H1 (cell line): Measurements from ENCODE around the gene POU2F1. TPM values are rescaled to one million over a fixed set of nuclear protein-coding genes. Genes with fewer than 3 reads are reported as not detected.

Experiments
- CTCF ChIA-PET: fragments of 300-600 bp; sonication (Branson Sonifier 250); formaldehyde crosslinking; loops from one replicate; lab custom pipeline; 2021; ENCODE audit not compliant: partially characterized antibody; lab: Charles Lee
- POLR2A ChIA-PET: fragments of 300-600 bp; sonication (Branson Sonifier 250); formaldehyde crosslinking; loops from one replicate; lab custom pipeline; 2021; ENCODE audit warnings: inconsistent platforms; ENCODE audit not compliant: partially characterized antibody; lab: Charles Lee
- DNase-seq, 2 experiments: peaks; one replicate each; pipeline versions ENCODE4 v3.0.0 to v3.0.0-alpha.2; 2010 to 2022; ENCODE audit warnings: low spot score in 2 of 2, low read depth in 1 of 2, mixed read lengths in 1 of 2
- FAIRE-seq: peaks from 2 replicates; lab custom pipeline; 2011; peaks lifted over from hg19 to GRCh38; lab: Jason Lieb, UNC
- H2AFZ ChIP-seq: 2 replicates; pipeline ENCODE4 v1.8.1; 2012; ENCODE audit warnings: low read length, inconsistent platforms
- H2AK5ac ChIP-seq: 2 replicates; pipeline ENCODE4 v1.6.1; 2013; ENCODE audit warnings: low read depth, low read length
- H2BK120ac ChIP-seq: replicated peaks from 2 replicates; pipeline ENCODE3; 2013; ENCODE audit warnings: low read depth, low read length, inconsistent platforms
- H2BK12ac ChIP-seq: 2 replicates; pipeline ENCODE4 v1.6.1; 2013; ENCODE audit warnings: low read depth, low read length
- H2BK15ac ChIP-seq: 2 replicates; pipeline ENCODE4 v1.6.1; 2013; ENCODE audit warnings: low read length
- H2BK20ac ChIP-seq: 2 replicates; pipeline ENCODE4 v1.6.1; 2013; ENCODE audit warnings: low read length
- H2BK5ac ChIP-seq: 2 replicates; pipeline ENCODE4 v1.6.1; 2013; ENCODE audit warnings: low read depth, low read length
- H3K14ac ChIP-seq: 2 replicates; pipeline ENCODE4 v1.6.1; 2013; ENCODE audit warnings: inconsistent platforms; ENCODE audit not compliant: insufficient read length
- H3K18ac ChIP-seq: 2 replicates; pipeline ENCODE4 v1.6.1; 2013; ENCODE audit warnings: low read length; ENCODE audit errors: extremely low read depth
- H3K23ac ChIP-seq: 2 replicates; pipeline ENCODE4 v1.6.1; 2013; ENCODE audit warnings: inconsistent platforms; ENCODE audit not compliant: insufficient read length
- H3K23me2 ChIP-seq: 2 replicates; pipeline ENCODE4 v1.6.1; 2013; ENCODE audit warnings: low read depth, low read length
- H3K27ac ChIP-seq: 2 replicates; pipeline ENCODE4 v1.6.1; 2011; ENCODE audit warnings: low read depth, low read length, inconsistent platforms
- H3K27me3 ChIP-seq, 4 experiments: replicated peaks in 1 of 4; 1 replicate in 1 of 4; 2 replicates in 3 of 4; pipeline versions ENCODE4 v1.6.1 to v1.8.1; 2011 to 2013; ENCODE audit warnings: low read length in 3 of 4, mild to moderate bottlenecking in 3 of 4, inconsistent platforms in 2 of 4, mixed read lengths in 2 of 4, moderate library complexity in 1 of 4; ENCODE audit not compliant: control insufficient read depth in 3 of 4, insufficient read depth in 3 of 4; ENCODE audit errors: extremely low read depth in 1 of 4
- H3K36me3 ChIP-seq, 4 experiments: 2 replicates each; pipeline versions ENCODE4 v1.6.1 to v1.8.1; 2011 to 2013; ENCODE audit warnings: mild to moderate bottlenecking in 4 of 4, low read length in 3 of 4, moderate library complexity in 2 of 4, control low read depth in 1 of 4, inconsistent platforms in 1 of 4; ENCODE audit not compliant: insufficient read depth in 4 of 4, control insufficient read depth in 2 of 4
- H3K4ac ChIP-seq: replicated peaks from 2 replicates; pipeline ENCODE3; 2013; ENCODE audit warnings: low read length, low read depth, mixed read lengths, inconsistent platforms; ENCODE audit not compliant: insufficient read length
- H3K4me1 ChIP-seq, 4 experiments: replicated peaks in 1 of 4; 1 replicate in 1 of 4; 2 replicates in 3 of 4; pipeline versions ENCODE4 v1.6.1 to v1.8.1; 2011 to 2013; ENCODE audit warnings: low read length in 3 of 4, inconsistent platforms in 2 of 4, mixed read lengths in 1 of 4; ENCODE audit not compliant: insufficient read depth in 4 of 4, control insufficient read depth in 3 of 4
- H3K4me2 ChIP-seq, 2 experiments: 2 replicates each; pipeline versions ENCODE4 v1.6.1 to v1.8.1; 2011 to 2013; ENCODE audit warnings: low read depth in 2 of 2, low read length in 2 of 2, control low read depth in 1 of 2, inconsistent platforms in 1 of 2, mild to moderate bottlenecking in 1 of 2; ENCODE audit not compliant: insufficient read depth in 1 of 2
- H3K4me3 ChIP-seq, 4 experiments: fragments of 200-600, 300-600 bp in 1 of 4; sonication (generic), shearing (Covaris generic), sonication (Bioruptor Twin) in 1 of 4; 2 replicates each; pipeline versions ENCODE4 v1.5.1 to v1.8.1; 2011 to 2016; ENCODE audit warnings: low read length in 4 of 4, low read depth in 3 of 4, control low read depth in 2 of 4, inconsistent platforms in 2 of 4, mild to moderate bottlenecking in 2 of 4, mixed read lengths in 1 of 4, moderate library complexity in 1 of 4; ENCODE audit not compliant: insufficient read depth in 2 of 4; ENCODE audit errors: extremely low read depth in 1 of 4
- H3K56ac ChIP-seq: replicated peaks from 2 replicates; pipeline ENCODE3; 2013; ENCODE audit warnings: low read depth, mild to moderate bottlenecking, mixed read lengths, low read length, inconsistent platforms; ENCODE audit not compliant: insufficient read length
- H3K79me1 ChIP-seq: 2 replicates; pipeline ENCODE4 v1.6.1; 2013; ENCODE audit warnings: low read depth, low read length, control low read depth
- H3K79me2 ChIP-seq, 2 experiments: 2 replicates each; pipeline versions ENCODE4 v1.6.1 to v1.8.1; 2012 to 2013; ENCODE audit warnings: low read length in 2 of 2, mild to moderate bottlenecking in 2 of 2, inconsistent platforms in 1 of 2; ENCODE audit not compliant: insufficient read depth in 2 of 2, control insufficient read depth in 1 of 2
- H3K9ac ChIP-seq, 4 experiments: replicated peaks in 1 of 4; 1 replicate in 1 of 4; 2 replicates in 3 of 4; pipeline versions ENCODE4 v1.6.1 to v1.8.1; 2011 to 2013; ENCODE audit warnings: low read depth in 3 of 4, low read length in 3 of 4, control low read depth in 2 of 4, mild to moderate bottlenecking in 2 of 4, moderate library complexity in 2 of 4, inconsistent platforms in 1 of 4; ENCODE audit errors: extremely low read depth in 1 of 4
- H3K9me3 ChIP-seq, 2 experiments: 2 replicates each; pipeline versions ENCODE4 v1.6.1 to v1.8.1; 2012 to 2013; ENCODE audit warnings: mild to moderate bottlenecking in 2 of 2, moderate library complexity in 2 of 2, control low read depth in 1 of 2, inconsistent platforms in 1 of 2, low read depth in 1 of 2, low read length in 1 of 2, mixed read lengths in 1 of 2; ENCODE audit not compliant: insufficient read depth in 2 of 2
- H4K20me1 ChIP-seq, 2 experiments: replicated peaks in 1 of 2; 2 replicates each; pipeline versions ENCODE3 to v1.8.1; 2011 to 2013; ENCODE audit warnings: inconsistent platforms in 2 of 2, low read length in 2 of 2, mild to moderate bottlenecking in 1 of 2; ENCODE audit not compliant: insufficient read depth in 2 of 2, control insufficient read depth in 1 of 2
- H4K5ac ChIP-seq: 2 replicates; pipeline ENCODE4 v1.6.1; 2013; ENCODE audit warnings: low read length, low read depth, mixed read lengths, inconsistent platforms; ENCODE audit not compliant: insufficient read length
- H4K8ac ChIP-seq: 2 replicates; pipeline ENCODE4 v1.8.0; 2013; ENCODE audit warnings: mild to moderate bottlenecking, moderate library complexity, low read length, inconsistent platforms; ENCODE audit not compliant: insufficient read depth; ENCODE audit errors: extremely low read depth
- H4K91ac ChIP-seq: replicated peaks from 2 replicates; pipeline ENCODE3; 2013; ENCODE audit warnings: low read length, mixed read lengths, inconsistent platforms; ENCODE audit not compliant: insufficient read length
- CEBPB ChIP-seq: IDR thresholded peaks from 2 replicates; pipeline ENCODE4 v1.6.1; 2012; ENCODE audit warnings: low read depth, low read length
- GTF2F1 ChIP-seq: IDR thresholded peaks from 2 replicates; pipeline ENCODE4 v1.6.1; 2012; ENCODE audit warnings: low read depth, low read length, improper control_type of control experiment, borderline replicate concordance
- KDM1A ChIP-seq: fragments of 200-600, 300-600 bp; sonication (generic); IDR thresholded peaks from 2 replicates; pipeline ENCODE4 v1.7.1; 2016; ENCODE audit warnings: mild to moderate bottlenecking, low read length, borderline replicate concordance
- MAFK ChIP-seq: IDR thresholded peaks from 2 replicates; pipeline ENCODE4 v1.6.1; 2012; ENCODE audit warnings: low read depth, mild to moderate bottlenecking, improper control_type of control experiment, low read length
- NANOG ChIP-seq: IDR thresholded peaks from 2 replicates; pipeline ENCODE4 v1.6.1; 2011; ENCODE audit warnings: low read length, low read depth, mild to moderate bottlenecking, inconsistent platforms; ENCODE audit not compliant: insufficient read depth, poor library complexity, severe bottlenecking
- SP1 ChIP-seq: IDR thresholded peaks from 2 replicates; pipeline ENCODE4 v1.6.1; 2011; ENCODE audit warnings: low read depth, low read length
- TEAD4 ChIP-seq: IDR thresholded peaks from 2 replicates; pipeline ENCODE4 v1.6.1; 2012; ENCODE audit warnings: low read depth, low read length, inconsistent platforms, mixed read lengths
- WGBS, 2 experiments: shearing (Covaris generic) in 1 of 2; methylation state at CpG; one replicate each; pipeline versions ENCODE4 v1.1.6 to v1.1.7; 2013 to 2015; ENCODE audit warnings: low lambda C conversion rate in 2 of 2, mixed read lengths in 2 of 2, inconsistent platforms in 1 of 2, low coverage in 1 of 2, missing lambda C conversion rate in 1 of 2; ENCODE audit not compliant: insufficient replicate concordance in 2 of 2, insufficient coverage in 1 of 2, insufficient read length in 1 of 2; ENCODE audit errors: extremely low coverage in 1 of 2, missing lambda C conversion rate in 1 of 2; 5-methylcytosine and 5-hydroxymethylcytosine counted together
- polyA plus RNA-seq, 7 experiments: library from polyadenylated mRNA; depleted of rRNA in 3 of 7; stranded (reverse) in 5 of 7; unstranded in 2 of 7; fragments of >200 nt in 5 of 7; fragments of 200-250 nt in 2 of 7; gene quantifications; 1 replicate in 5 of 7; 2 replicates in 1 of 7; 4 replicates in 1 of 7; pipeline versions ENCODE4 v1.2.1 to v1.2.3, GENCODE V29; 2011 to 2013; ENCODE audit warnings: missing spikeins in 2 of 7, mixed read lengths in 2 of 7
- total RNA-seq: library from RNA; stranded (reverse); fragmentation: NEBNext Ultra II Directional; extraction: Animal tissue kit (Norgen Biotek cat#: 25700); gene quantifications from 2 replicates; pipeline ENCODE4 v1.2.1, GENCODE V29; 2021

POU2F1 gene
- total and polyA plus RNA-seq, 2 of the 8 experiments (the other 6 are each of a cell fraction or from before 2014, with no cell fraction given) = 37.0 to 57.2 TPM

DNA sequence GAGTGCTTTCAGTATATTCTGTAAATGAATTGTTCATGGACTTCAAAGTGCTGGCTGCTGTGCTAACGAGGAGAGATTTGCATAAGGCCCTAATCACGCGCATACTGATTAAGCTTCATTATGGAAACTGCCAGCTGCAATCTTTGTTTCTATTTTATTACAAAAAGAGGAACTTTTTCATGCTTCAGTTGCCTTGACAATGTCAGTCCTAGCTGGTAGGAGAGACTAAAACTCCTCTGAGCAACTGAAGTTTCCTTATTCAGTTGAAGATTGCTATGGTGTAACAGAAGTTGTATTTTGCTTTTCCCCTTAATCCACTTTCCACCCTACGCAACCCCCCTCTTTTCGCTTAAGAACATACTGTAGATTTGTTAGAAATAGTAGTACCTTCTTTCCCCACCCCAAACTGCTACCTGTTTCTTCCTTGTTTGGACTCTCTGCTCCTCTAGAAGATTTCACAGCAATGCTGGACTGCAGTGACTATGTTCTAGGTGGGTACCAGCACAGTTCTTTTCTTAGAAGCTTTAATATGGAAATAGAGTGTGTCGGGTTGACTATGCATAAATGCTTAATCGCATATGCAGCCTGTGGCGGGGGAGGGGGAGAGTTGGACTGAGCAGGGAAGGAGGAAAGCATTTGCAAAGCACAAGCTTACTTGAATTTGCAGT lies 108.3 kb downstream of the POU2F1 start:
- Histone ChIP-seq H3K27ac (no peak overlapping the region), H2AFZ (no peak overlapping the region), H3K14ac (no peak overlapping the region), H3K23ac (no peak overlapping the region), H3K79me1 (0 out of 2 replicates have a peak, but pooled peaks cover 2% of the 10 kb centered on the region), H2BK15ac (no peak overlapping the region), H3K9me3 (no peaks in the 10 kb centered on the region), H4K20me1 (peaks cover 1 to 2% of the 10 kb centered on the region in 2 experiments), H2BK120ac (no peak overlapping the region), H3K4me3 (peak overlapping the region; percentile 1 to 46 (median 29); a peak in 4 of 8 replicates), H3K27me3 (no peaks in the 10 kb centered on the region), H3K4me1 (peaks cover 0 to 10% (median 2%) of the 10 kb centered on the region in 4 experiments; a peak in 3 of 7 replicates), H3K4me2 (peak overlapping the region; percentile 60 to 65), H3K23me2 (no peaks in the 10 kb centered on the region), H3K36me3 (peaks cover 0 to 8% (median 3%) of the 10 kb centered on the region in 4 experiments; a peak in 2 of 8 replicates), H3K4ac (no peak overlapping the region), H2AK5ac (no peak overlapping the region), H2BK20ac (no peak overlapping the region), H2BK12ac (no peak overlapping the region), H3K9ac (no peak overlapping the region), H3K18ac (no peak overlapping the region), H2BK5ac (no peak overlapping the region), H4K5ac (no peak overlapping the region), H4K8ac (no peak overlapping the region), H3K79me2 (peaks cover 0 to 81% of the 10 kb centered on the region in 2 experiments; a peak in 2 of 4 replicates), H3K56ac (peak overlapping the region; percentile 2), H4K91ac (no peak overlapping the region)
- CTCF ChIA-PET = interaction anchor here (1.1 to 1.7 kb wide), 3 partner anchors 11 to 14 kb away, joined by 4 to 5 read pairs (median 5); no protein-coding TSS in a partner anchor
- TF ChIP-seq MAFK (0 out of 2 replicates have a peak, but pooled peaks have one; percentile 0), SP1 (no peak), GTF2F1 (no peak), NANOG (no peak), KDM1A (peak; percentile 51; the same call in 1 of the 2 replicates), TEAD4 (no peak), CEBPB (no peak)
- POLR2A ChIA-PET = interaction anchor here (1.1 to 1.8 kb wide), 2 partner anchors 9 to 11 kb away, joined by 4 to 5 read pairs; no protein-coding TSS in a partner anchor
- DNase-seq = no peak
- FAIRE-seq = peak; percentile 50
- 13% methylated on average over 8 of the region's 8 CpGs; no CpG with 5 or more reads in 1 of the 2 experiments for WGBS, 2 experiments
